Erythroblast (primary cell): Measurements from ENCODE around the gene XXYLT1.

Experiments
- GATA1 ChIP-seq: IDR thresholded peaks from 2 replicates; pipeline ENCODE4 v1.6.1; 2011; ENCODE audit warnings: low read depth, mild to moderate bottlenecking, control low read depth, low read length, moderate library complexity
- POLR2A ChIP-seq: IDR thresholded peaks from 2 replicates; pipeline ENCODE4 v1.6.1; 2011; ENCODE audit warnings: mild to moderate bottlenecking, low read length

GRCh38 chr3:195212033-195212748, 58.8 kb downstream of the XXYLT1 start:
- TF ChIP-seq POLR2A (no peak), GATA1 (no peak)
